ENCODE results near the gene S100A14. TPM values are rescaled to one million over a fixed set of nuclear protein-coding genes. Genes with fewer than 3 reads are reported as not detected.
"Not testable (repeated sequence)": the region's sequence is repeated elsewhere in the genome, so short reads cannot be mapped to it uniquely, and the experiment has no call there.

Gene S100A14
- total and polyA plus RNA-seq, 2 of the 4 experiments (the other 2 are of a cell fraction), result 0.10 TPM; not detected in 1

DNA sequence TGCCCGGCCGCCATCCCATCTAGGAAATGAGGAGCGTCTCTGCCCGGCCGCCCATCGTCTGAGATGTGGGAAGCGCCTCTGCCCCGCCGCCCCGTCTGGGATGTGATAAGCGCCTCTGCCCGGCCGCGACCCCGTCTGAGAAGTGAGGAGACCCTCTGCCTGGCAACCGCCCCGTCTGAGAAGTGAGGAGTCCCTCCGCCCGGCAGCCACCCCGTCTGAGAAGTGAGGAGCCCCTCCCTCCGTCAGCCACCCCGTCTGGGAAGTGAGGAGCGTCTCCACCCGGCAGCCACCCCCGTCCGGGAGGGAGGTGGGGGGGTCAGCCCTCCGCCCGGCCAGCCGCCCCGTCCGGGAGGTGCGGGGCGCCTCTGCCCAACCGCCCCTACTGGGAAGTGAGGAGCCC is 33.3 kb downstream of the S100A14 start:
- H3K56ac ChIP-seq (ENCODE audit: extremely low read depth, insufficient read depth, low read length); H3K18ac ChIP-seq (ENCODE audit: low read depth, low read length); H3K14ac ChIP-seq (replicated peaks; ENCODE audit: low read depth, low read length); H4K20me1 ChIP-seq (ENCODE audit: insufficient read depth, low read length); dilution Hi-C loops (cut with HindIII; ENCODE audit: low sequenced_read_pairs, unreplicated experiment); H2AK5ac ChIP-seq (ENCODE audit: low read depth, low read length); H4K91ac ChIP-seq (ENCODE audit: insufficient read depth, low read depth, low read length); H3K9ac ChIP-seq (ENCODE audit: low read depth, low read length); DNase-seq; H3K36me3 ChIP-seq (ENCODE audit: control insufficient read depth, insufficient read depth, low read length); H3K4me2 ChIP-seq (ENCODE audit: low read depth, low read length); H4K5ac ChIP-seq (ENCODE audit: low read depth, low read length); CTCF ChIA-PET; in situ Hi-C loops (cut with MboI; ENCODE audit: low sequenced_read_pairs); intact Hi-C loops (cut with micrococcal nuclease); H3K79me1 ChIP-seq (ENCODE audit: low read depth in 1 of 2, low read length in 2 of 2); H3K27ac ChIP-seq (ENCODE audit: insufficient read depth, low read length); H2BK120ac ChIP-seq (ENCODE audit: low read depth, low read length); POLR2A ChIA-PET (ENCODE audit: unreplicated experiment); H2AFZ ChIP-seq (replicated peaks; ENCODE audit: low read length, poor library complexity); H3K4me1 ChIP-seq (ENCODE audit: control insufficient read depth, insufficient read depth, low read length); H3K23ac ChIP-seq (ENCODE audit: low read depth, low read length); H3K4ac ChIP-seq (ENCODE audit: low read depth, low read length); H3K4me3 ChIP-seq (ENCODE audit: insufficient read depth, low read depth, low read length); H2BK5ac ChIP-seq (ENCODE audit: low read depth, low read length, poor library complexity, severe bottlenecking); H2AK9ac ChIP-seq (replicated peaks; ENCODE audit: low read depth, low read length, poor library complexity); BruUV-seq (replicated peaks); H3K27me3 ChIP-seq (ENCODE audit: control insufficient read depth, insufficient read depth, low read length); H2BK15ac ChIP-seq (ENCODE audit: low read depth, low read length); H3K9me3 ChIP-seq (ENCODE audit: control insufficient read depth, insufficient read depth, low read length); ATAC-seq (ENCODE audit: low read depth); H4K8ac ChIP-seq (ENCODE audit: low read depth in 2 of 2, low read length in 2 of 2); H2BK20ac ChIP-seq (ENCODE audit: low read depth, low read length); H3K9me1 ChIP-seq (ENCODE audit: insufficient read depth, low read length): not testable (repeated sequence)
- 95% methylated on average over 6 of the region's 34 CpGs; no CpG with 5 or more reads in 1 of the 2 experiments for WGBS, 2 experiments (ENCODE audit: extremely low coverage in 2 of 2, insufficient read length in 1 of 2)
